ENCODE data around the gene APOA4. TPM values are rescaled to one million over a fixed set of nuclear protein-coding genes. Genes with fewer than 3 reads are reported as not detected.

The APOA4 gene
- polyA plus RNA-seq, 3 donors, result not detected

DNA sequence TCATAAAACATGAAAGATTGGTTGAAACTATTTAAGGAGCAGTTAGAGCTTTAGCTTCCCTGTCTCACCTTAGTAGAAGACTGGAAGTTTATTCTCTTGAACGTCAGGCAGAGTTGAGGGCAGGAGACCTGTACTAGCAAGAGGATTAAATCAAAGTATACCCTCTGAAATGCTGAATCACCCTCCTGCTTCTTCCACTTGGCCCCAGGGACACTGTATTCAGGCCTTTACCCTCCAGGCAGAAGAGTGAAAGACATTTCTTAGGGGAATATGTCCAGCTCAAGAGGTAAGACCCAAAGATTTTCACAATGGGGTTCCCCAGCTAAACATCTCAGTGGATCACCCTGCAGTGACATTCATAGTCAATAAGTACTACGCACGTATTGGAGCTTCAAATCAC lies 11.9 kb downstream of the APOA4 start:
- Histone ChIP-seq H3K4me3 (replicated peaks in 1 of 3; ENCODE audit: low read depth in 2 of 3, low read length in 3 of 3) (no peak overlapping the region), H3K79me2 (ENCODE audit: insufficient read depth, low read length) (no peaks in the 10 kb centered on the region), H3K36me3 (replicated peaks in 1 of 2; ENCODE audit: control insufficient read depth in 1 of 2, insufficient read depth in 2 of 2, low read length in 2 of 2) (no peaks in the 10 kb centered on the region), H3K9me3 (replicated peaks in 1 of 2; ENCODE audit: control insufficient read depth in 1 of 2, insufficient read depth in 1 of 2, low read length in 2 of 2) (no peaks in the 10 kb centered on the region), H3K4me1 (ENCODE audit: control insufficient read depth in 1 of 2, insufficient read depth in 2 of 2, low read length in 2 of 2) (no peaks in the 10 kb centered on the region), H3K27me3 (ENCODE audit: control insufficient read depth in 2 of 2, insufficient read depth in 2 of 2, low read length in 2 of 2) (no peaks in the 10 kb centered on the region), H3K27ac (ENCODE audit: low read depth in 1 of 2, low read length in 2 of 2) (no peak overlapping the region), H3K9ac (ENCODE audit: insufficient read depth, low read length, poor library complexity, severe bottlenecking) (no peak overlapping the region), H2AFZ (ENCODE audit: insufficient read depth, low read depth, low read length, poor library complexity, severe bottlenecking) (no peak overlapping the region), H4K20me1 (ENCODE audit: insufficient read depth, low read length) (no peaks in the 10 kb centered on the region), H3K4me2 (replicated peaks; ENCODE audit: extremely low read depth, low read length, poor library complexity, severe bottlenecking) (no peak overlapping the region)
- peaks cover 0 to 4% (median 0%) of the 10 kb centered on the region in 7 donors for H3K9me3 Mint-ChIP-seq
- TF ChIP-seq, protein P1, sequence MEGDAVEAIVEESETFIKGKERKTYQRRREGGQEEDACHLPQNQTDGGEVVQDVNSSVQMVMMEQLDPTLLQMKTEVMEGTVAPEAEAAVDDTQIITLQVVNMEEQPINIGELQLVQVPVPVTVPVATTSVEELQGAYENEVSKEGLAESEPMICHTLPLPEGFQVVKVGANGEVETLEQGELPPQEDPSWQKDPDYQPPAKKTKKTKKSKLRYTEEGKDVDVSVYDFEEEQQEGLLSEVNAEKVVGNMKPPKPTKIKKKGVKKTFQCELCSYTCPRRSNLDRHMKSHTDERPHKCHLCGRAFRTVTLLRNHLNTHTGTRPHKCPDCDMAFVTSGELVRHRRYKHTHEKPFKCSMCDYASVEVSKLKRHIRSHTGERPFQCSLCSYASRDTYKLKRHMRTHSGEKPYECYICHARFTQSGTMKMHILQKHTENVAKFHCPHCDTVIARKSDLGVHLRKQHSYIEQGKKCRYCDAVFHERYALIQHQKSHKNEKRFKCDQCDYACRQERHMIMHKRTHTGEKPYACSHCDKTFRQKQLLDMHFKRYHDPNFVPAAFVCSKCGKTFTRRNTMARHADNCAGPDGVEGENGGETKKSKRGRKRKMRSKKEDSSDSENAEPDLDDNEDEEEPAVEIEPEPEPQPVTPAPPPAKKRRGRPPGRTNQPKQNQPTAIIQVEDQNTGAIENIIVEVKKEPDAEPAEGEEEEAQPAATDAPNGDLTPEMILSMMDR (IDR thresholded peaks at IDR 0.05), result no peak
- intact Hi-C loops (cut with micrococcal nuclease), result no loop called here
- H3K4me1 Mint-ChIP-seq, result peaks cover 13% of the 10 kb centered on the region
- H3K27ac Mint-ChIP-seq, result no peak overlapping the region
- H3K27me3 Mint-ChIP-seq (ENCODE audit: low read depth in 3 of 3), result peaks cover 2 to 8% (median 3%) of the 10 kb centered on the region in 3 donors
- DNase-seq, result no peak
- WGBS (ENCODE audit: insufficient coverage), result no CpG with 5 or more reads among the region's 3 CpGs
- no peak overlapping the region for H3K4me3 Mint-ChIP-seq
- no peaks in the 10 kb centered on the region for H3K36me3 Mint-ChIP-seq

DNA sequence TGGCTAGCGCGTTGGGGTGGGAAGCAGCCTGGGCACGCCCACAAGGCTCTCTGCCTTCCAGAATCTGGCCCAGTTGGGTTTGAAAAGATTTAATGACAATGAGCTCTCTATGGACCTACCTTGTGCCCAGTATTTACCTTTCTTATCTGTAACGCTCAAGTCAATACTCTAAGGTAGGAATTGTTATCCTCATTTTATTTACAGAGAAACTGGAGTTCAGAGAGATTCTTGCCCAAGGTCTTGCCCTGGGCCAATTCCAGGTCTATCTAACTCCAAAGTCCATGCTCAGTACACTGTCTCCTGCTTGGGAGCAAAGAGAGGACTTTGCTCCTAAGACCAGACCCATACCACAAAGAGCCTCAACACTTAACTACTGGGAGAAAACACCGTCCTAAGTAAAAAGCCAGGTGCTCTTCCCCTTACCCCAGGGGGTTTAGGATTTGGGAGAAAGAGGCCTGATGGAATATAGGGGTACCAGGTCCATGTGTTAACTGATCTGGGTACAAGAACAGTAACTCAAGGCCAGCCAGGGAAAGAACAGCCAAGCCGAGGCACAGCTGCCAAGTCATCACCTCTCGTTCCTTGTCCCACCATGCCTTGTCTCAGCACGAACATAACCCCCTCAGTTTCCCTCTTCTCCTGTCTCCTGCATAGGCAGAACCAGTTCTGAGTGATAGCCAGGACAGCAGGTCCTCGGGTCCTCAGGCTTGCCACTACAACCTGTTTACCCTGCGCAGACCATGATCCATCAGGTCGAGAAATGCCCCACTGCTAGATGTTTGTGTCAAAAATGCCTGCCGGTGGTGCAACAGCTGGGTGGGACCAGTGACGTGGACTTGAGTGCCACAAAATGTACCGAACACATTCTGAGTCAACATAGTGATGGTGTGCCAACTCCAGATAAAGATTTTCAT lies 14.6 kb downstream of the APOA4 start:
- Histone ChIP-seq H3K4me2 (replicated peaks; ENCODE audit: extremely low read depth, low read length, poor library complexity, severe bottlenecking) (no peak overlapping the region), H3K4me3 (replicated peaks in 1 of 3; ENCODE audit: low read depth in 2 of 3, low read length in 3 of 3) (no peak overlapping the region), H2AFZ (ENCODE audit: insufficient read depth, low read depth, low read length, poor library complexity, severe bottlenecking) (no peak overlapping the region), H3K27me3 (ENCODE audit: control insufficient read depth in 2 of 2, insufficient read depth in 2 of 2, low read length in 2 of 2) (no peaks in the 10 kb centered on the region), H3K79me2 (ENCODE audit: insufficient read depth, low read length) (no peaks in the 10 kb centered on the region), H3K36me3 (replicated peaks in 1 of 2; ENCODE audit: control insufficient read depth in 1 of 2, insufficient read depth in 2 of 2, low read length in 2 of 2) (no peaks in the 10 kb centered on the region), H3K9me3 (replicated peaks in 1 of 2; ENCODE audit: control insufficient read depth in 1 of 2, insufficient read depth in 1 of 2, low read length in 2 of 2) (no peaks in the 10 kb centered on the region), H3K4me1 (ENCODE audit: control insufficient read depth in 1 of 2, insufficient read depth in 2 of 2, low read length in 2 of 2) (no peaks in the 10 kb centered on the region), H3K9ac (ENCODE audit: insufficient read depth, low read length, poor library complexity, severe bottlenecking) (no peak overlapping the region), H4K20me1 (ENCODE audit: insufficient read depth, low read length) (no peaks in the 10 kb centered on the region), H3K27ac (ENCODE audit: low read depth in 1 of 2, low read length in 2 of 2) (no peak overlapping the region)
- DNase-seq, result no peak
- no peak overlapping the region for H3K27ac Mint-ChIP-seq
- no peak overlapping the region for H3K4me3 Mint-ChIP-seq
- peaks cover 3 to 8% (median 3%) of the 10 kb centered on the region in 3 donors for H3K27me3 Mint-ChIP-seq (ENCODE audit: low read depth in 3 of 3)
- H3K4me1 Mint-ChIP-seq, result no peaks in the 10 kb centered on the region
- 91% methylated on average over 10 of the region's 14 CpGs for WGBS (ENCODE audit: insufficient coverage)
- H3K36me3 Mint-ChIP-seq, result no peaks in the 10 kb centered on the region
- intact Hi-C loops (cut with micrococcal nuclease), result no loop called here
- TF ChIP-seq, protein P1 (IDR thresholded peaks at IDR 0.05), result no peak
- peaks cover 0 to 4% (median 0%) of the 10 kb centered on the region in 7 donors for H3K9me3 Mint-ChIP-seq

All from CD14-positive monocyte (primary cell).